Measurements from ENCODE around the gene CNPY2. TPM values are rescaled to one million over a fixed set of nuclear protein-coding genes. Genes with fewer than 3 reads are reported as not detected.

Gene CNPY2
- total and polyA plus RNA-seq, 2 of the 13 experiments (the other 11 are each of a cell fraction or from before 2014, with no cell fraction given), result 285 to 356 TPM

DNA sequence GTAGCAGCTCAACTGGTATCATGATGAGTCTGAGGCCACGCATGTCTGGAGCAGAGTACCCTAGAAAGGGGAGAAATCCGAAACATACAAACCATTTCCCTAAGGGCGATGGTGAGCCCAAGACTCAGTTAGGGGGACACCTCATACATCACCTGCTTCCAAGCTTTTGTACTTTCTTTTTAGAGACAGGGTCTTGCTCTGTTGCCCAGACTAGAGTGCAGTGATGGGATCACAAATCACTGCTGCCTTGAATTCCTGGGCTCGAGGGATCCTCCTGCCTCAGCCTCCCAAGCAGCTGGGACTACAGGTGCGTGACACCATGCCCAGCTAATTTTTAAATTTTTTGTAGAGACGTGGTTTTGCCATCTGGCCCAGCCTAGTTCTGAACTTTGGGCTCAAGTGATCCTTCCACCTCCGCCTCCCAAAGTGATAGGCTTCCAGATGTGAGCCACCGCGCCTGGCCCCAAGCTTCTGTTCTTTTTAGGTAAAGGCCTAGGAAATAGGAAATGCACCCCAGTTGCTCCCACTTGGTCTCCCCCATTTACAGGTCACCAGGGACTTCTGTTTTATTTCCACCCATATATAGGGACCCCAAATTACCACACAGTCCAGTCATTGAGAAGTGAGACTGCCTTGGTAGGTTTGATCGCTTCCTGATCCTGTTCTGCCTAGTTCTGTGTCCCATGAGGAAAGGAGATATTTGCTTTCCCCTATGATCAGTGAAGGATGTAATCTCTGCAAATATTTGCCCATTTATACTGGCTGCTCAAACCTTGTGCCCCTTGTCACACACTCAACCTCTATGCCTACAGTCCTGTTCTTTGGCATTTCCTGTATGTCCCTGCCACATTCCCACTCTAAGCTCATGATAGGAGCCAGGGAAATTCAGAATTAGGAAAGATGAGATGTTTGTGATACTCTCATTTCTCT, 46.6 kb upstream of the CNPY2 start, which contains the start of gene APOF (continued):
- no peak for TF ChIP-seq SP4 (CRISPR knock-in tag; IDR thresholded peaks at IDR 0.05)
- no peak for TF ChIP-seq CAMTA2 (CRISPR knock-in tag; IDR thresholded peaks at IDR 0.05; ENCODE audit: borderline replicate concordance)
- TF ChIP-seq ETS1 (CRISPR knock-in tag; IDR thresholded peaks at IDR 0.05), result no peak
- no peak for TF ChIP-seq ATF6 (CRISPR knock-in tag; conservative IDR thresholded peaks at IDR 0.05)
- TF ChIP-seq, protein P1, sequence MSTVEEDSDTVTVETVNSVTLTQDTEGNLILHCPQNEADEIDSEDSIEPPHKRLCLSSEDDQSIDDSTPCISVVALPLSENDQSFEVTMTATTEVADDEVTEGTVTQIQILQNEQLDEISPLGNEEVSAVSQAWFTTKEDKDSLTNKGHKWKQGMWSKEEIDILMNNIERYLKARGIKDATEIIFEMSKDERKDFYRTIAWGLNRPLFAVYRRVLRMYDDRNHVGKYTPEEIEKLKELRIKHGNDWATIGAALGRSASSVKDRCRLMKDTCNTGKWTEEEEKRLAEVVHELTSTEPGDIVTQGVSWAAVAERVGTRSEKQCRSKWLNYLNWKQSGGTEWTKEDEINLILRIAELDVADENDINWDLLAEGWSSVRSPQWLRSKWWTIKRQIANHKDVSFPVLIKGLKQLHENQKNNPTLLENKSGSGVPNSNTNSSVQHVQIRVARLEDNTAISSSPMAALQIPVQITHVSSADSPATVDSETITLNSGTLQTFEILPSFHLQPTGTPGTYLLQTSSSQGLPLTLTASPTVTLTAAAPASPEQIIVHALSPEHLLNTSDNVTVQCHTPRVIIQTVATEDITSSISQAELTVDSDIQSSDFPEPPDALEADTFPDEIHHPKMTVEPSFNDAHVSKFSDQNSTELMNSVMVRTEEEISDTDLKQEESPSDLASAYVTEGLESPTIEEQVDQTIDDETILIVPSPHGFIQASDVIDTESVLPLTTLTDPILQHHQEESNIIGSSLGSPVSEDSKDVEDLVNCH (CRISPR knock-in tag; IDR thresholded peaks at IDR 0.05), result no peak
- peak; percentile 74 for TF ChIP-seq NCOA2 (CRISPR knock-in tag; IDR thresholded peaks at IDR 0.05)
- TF ChIP-seq CCAR2 (optimal IDR thresholded peaks at IDR 0.05; ENCODE audit: low read depth, low read length), result no peak
- no peak for TF ChIP-seq PAWR (CRISPR knock-in tag; IDR thresholded peaks at IDR 0.05; ENCODE audit: borderline replicate concordance)
- no peak for TF ChIP-seq U2AF1 (optimal IDR thresholded peaks at IDR 0.05; ENCODE audit: low read depth, low read length)
- TF ChIP-seq GTF3A (CRISPR knock-in tag; conservative IDR thresholded peaks at IDR 0.05), result no peak
- TF ChIP-seq PCBP2 (optimal IDR thresholded peaks at IDR 0.05; ENCODE audit: low read depth, low read length, poor library complexity, severe bottlenecking), result no peak
- no peak for TF ChIP-seq UBTF (CRISPR knock-in tag; IDR thresholded peaks at IDR 0.05)
- no peak for TF ChIP-seq ZFP37 (CRISPR knock-in tag; IDR thresholded peaks at IDR 0.05; ENCODE audit: borderline replicate concordance)
- TF ChIP-seq RFX3 (CRISPR knock-in tag; IDR thresholded peaks at IDR 0.05), result no peak
- no peak for TF ChIP-seq SOX6 (IDR thresholded peaks at IDR 0.05)
- TF ChIP-seq SOX6 (CRISPR knock-in tag; IDR thresholded peaks at IDR 0.05), result peak; percentile 48
- no peak for TF ChIP-seq GATA4 (IDR thresholded peaks at IDR 0.05; ENCODE audit: borderline replicate concordance, low read depth)
- TF ChIP-seq SMAD1 (CRISPR knock-in tag; IDR thresholded peaks at IDR 0.05; ENCODE audit: borderline replicate concordance, low read depth), result no peak
- no peak for TF ChIP-seq CSRNP2 (CRISPR knock-in tag; conservative IDR thresholded peaks at IDR 0.05; ENCODE audit: low read depth)
- no peak for TF ChIP-seq PLRG1 (conservative IDR thresholded peaks at IDR 0.05)

Data from HepG2 (cell line).